Stimulated activated CD4-positive, alpha-beta T cell treated with anti-CD3 and anti-CD28 coated beads, Interleukin-2, amount 100 ng/mL, for 24 hours (primary cell): ENCODE results near the gene PTPRM.
"Not testable (repeated sequence)": the region's sequence is repeated elsewhere in the genome, so short reads cannot be mapped to it uniquely, and the experiment has no call there.

Experiments used
- DNase-seq, 2 donors: peaks; one replicate each; pipeline ENCODE4 v3.0.0-alpha.2; 2020

Gene PTPRM

DNA sequence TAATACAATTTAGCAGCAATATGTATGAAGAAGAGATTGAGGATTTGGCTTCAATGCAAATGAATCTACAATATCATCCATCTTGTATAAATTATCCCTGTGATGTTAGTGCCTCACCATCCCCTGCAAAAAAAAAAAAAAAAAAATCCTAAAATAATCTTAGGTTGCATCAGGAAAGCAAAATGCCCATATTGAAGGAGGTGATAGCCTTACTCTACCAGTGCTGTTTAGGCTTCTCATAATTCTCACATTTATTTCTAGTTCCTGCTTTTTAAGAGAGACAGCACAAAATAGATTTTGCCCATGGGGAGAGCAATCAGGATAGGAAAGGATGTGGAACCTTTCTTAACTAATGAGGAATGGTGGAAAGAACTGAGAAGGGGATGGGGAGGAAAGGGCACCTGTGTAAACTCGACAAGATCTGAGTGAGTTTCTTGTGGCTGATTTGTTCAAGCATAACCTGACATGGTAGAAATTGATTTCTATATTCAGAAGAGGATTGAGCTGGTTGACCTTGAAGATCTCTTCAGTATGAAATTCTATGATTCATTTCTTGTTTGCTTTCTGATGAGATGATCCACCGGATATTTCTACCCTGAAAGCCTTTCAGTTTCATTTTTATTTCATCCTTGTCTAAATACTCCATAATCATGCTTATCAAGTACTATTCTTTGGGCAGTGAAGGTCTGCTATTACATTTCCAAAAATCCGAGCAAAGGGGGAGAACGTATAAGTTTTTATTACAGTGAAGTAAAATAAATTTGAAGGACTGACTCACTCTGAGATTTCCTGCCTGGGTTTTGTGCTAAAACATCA lies 391.2 kb downstream of the PTPRM start:
- DNase-seq, result no peak

DNA sequence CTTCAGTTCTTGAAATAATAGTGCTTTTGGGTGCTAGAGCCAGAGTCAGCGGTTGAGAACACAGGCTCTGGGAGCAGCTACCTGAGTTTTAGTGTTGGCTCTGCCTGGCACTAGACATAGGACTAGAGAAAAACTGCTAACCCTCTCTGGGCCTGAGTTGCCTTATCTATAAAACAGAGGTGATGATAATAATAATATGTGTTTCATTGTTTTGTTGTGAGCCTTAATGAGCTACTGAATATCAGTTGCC lies 391.7 kb downstream of the PTPRM start:
- no peak for DNase-seq

DNA sequence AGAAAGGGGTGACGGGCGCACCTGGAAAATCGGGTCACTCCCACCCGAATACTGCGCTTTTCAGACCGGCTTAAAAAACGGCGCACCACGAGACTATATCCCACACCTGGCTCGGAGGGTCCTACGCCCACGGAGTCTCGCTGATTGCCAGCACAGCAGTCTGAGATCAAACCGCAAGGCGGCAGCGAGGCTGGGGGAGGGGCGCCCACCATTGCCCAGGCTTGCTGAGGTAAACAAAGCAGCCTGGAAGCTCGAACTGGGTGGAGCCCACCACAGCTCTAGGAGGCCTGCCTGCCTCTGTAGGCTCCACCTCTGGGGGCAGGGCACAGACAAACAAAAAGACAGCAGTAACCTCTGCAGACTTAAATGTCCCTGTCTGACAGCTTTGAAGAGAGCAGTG lies 399.6 kb downstream of the PTPRM start:
- not testable (repeated sequence) for DNase-seq

DNA sequence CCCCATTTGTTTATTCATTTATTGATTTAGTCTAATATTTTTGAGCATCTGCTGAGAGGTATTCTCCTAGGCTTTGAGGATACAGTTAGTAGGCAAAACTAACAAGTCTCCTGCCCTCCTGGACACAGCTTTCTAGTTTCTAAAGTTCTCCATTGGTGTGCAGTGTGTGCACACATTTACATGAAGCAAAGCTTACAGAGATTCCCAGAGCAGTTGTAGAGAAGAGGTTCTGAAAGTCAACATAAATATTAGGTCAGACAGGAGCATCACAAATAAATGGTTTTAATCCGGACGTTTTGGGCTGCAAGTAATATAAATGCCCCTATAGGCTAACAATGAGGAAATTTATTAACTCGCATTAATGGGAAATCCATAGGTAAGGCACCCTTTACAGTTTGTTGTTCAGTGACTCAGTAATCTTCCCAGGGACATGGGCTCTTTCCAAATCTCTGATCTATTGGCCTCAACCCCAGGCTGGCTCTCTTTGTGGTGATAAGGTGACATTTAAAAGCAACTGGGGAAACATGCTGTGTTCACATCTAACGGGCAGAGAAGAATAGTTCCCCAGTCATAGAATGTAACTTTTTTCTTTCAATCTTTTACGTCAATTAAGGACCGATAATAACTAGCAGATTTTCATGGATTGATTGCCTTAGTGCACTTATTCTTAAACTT lies 407.2 kb downstream of the PTPRM start:
- DNase-seq, result no peak

DNA sequence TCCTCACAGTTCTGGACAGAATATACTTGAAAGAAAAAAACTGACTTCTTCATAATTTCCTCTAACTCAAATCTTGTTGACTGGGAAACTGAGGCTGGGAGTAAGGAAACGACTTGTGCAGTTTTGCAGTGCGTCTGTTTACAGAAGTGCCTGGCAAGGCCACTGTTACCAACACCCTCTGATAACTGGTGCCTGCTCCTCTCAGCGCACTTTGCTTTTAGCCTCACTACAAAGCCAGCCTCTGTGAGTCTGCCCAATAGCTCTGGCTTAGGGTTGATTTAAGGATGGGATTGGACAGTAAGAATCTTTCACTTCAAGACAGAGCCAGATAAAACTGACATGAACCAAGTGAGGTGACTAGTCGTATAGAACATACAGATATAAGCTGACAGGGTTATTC lies 410.8 kb downstream of the PTPRM start:
- DNase-seq, result no peak

DNA sequence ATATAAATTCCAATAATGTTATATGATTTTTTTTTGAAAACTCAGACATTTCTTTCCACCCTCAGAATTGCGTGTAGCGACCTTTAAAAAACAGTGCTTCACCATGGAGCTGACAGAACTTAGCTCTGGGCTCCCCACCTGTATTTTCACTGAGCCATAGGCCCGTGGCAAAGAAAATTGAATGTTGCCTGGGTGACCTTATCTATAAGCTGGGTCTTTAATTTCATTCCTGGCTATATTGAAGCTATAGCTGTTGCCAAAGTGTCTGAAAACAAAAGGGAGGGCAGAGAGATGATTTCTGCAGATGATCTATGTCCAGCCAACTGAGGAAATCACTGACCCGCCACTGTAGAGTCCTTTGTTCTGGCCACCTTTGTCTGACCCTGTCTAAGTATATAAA lies 411.7 kb downstream of the PTPRM start:
- DNase-seq, result no peak

DNA sequence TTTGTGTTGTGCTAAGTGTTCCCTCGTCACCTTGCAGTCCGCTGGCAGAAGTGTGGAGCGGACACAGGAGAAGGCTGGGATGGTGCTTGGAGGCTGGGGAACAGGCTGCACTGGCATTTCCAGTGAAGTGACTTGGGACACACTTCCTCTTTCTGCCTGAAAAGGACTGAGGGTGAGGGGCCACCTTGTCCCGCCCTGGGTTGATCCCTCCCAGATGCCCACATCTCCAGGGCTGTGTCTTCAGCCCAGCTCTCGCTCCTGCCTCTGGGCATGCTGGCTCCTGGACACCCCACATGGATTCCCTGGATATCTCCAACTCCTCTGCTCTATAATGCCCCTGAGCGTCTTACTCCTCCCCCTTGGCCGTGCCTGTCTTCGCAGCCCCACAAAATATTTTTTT lies 412.6 kb downstream of the PTPRM start:
- no peak for DNase-seq

DNA sequence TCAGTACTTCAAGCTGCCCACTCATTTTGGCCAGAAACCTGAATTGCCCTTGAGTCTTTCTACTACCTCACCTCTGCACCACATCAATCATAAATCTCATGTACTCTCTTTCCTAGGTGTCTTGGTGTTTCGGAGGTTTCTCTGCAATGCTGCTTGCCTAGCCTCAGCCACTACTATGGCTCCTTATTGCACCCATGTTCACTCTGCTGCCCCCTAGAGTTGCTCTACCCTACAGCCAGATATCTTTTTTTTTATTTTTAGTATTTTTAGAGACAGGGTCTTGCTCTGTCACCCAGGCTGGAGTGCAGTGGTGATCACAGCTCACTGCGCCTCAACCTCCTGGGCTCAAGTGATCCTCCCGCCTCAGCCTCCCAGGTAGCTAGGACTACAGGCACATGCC lies 413.0 kb downstream of the PTPRM start:
- no peak for DNase-seq

DNA sequence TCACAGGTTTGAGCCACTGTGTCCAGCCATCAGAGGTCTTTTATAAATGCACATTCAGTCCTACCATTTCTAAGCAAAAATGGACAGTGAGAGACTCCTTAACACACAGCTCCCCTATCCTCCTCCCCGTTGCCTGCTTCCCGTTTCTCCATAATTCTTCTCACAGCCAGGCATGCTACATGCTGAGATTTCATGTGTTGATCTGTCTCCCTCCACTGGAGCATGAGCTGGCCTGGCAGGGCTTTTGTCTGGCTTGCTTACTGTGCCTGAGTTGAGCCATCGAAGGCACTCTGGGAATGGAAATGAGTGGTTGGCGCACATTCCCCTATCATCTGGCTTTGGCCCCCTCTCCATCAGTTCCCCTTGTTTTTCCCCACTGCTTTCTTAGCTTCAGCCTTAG lies 413.5 kb downstream of the PTPRM start:
- DNase-seq, result no peak

DNA sequence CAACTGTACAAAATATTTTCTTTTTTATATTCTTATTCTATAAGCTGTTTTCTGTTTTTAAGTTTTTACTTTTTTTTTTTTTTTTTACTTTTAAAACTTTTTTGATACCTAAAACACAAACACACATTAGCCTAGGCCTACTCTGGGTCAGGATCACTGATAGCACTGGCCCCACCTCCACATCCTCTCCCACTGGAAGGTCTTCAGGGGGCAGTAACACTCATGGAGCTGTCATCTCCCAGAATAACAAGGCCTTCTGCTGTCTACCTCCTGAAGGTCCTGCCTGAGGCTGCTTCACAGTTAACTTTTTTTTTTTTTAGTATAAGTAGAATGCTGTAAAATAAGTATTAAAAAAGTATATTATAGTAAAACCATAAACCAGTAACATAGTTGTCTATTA lies 415.1 kb downstream of the PTPRM start:
- no peak for DNase-seq

DNA sequence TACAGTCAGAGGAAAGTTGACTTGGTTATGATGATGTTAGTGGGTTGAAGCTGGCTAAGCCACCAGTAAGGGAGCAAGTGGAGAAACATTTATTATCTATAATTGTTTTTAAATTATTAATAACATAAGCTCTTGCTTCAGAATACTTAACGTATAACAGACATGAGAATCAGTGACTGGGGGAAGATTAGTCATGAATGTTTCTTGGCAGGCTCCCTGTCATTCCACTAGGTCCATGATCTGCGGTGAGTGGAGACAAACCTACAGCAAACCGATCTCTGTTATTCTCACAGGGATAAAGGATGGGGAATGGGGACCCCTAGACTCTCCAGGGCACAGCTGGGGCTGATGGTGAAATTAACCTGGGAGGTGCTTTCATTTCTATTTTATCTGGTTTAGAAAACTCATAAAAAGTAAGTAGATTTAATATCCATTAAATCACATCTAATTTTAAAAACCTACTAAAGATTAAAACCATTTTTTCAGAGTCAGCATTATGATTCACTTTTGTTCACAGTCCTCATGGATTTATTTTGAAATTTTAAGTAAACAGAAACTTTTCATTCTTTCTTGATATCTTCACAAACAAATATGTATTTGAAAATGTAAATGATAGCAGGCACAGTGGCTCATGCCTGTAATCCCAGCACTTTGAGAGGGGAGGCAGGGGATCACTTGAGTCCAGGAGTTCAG lies 420.3 kb downstream of the PTPRM start:
- DNase-seq, result no peak

DNA sequence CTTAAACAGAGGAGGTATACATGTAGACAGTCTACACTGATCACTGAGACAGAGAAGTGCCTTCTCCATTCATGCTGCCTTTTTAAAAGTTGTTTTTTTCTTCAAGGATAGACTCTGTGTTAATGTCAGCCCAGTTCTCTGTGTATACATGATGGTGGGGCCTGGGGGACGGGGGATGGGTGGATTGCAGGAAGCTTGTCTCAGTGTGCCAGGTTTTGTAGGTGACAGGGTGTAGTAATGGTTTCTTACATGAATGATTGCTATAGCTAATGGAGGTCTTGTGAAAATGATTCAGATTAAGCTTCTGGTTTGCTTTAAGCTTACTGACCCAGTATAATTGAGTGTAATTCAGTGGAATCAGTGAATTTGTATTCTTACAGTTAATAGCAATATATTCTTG lies 423.6 kb downstream of the PTPRM start:
- no peak for DNase-seq

DNA sequence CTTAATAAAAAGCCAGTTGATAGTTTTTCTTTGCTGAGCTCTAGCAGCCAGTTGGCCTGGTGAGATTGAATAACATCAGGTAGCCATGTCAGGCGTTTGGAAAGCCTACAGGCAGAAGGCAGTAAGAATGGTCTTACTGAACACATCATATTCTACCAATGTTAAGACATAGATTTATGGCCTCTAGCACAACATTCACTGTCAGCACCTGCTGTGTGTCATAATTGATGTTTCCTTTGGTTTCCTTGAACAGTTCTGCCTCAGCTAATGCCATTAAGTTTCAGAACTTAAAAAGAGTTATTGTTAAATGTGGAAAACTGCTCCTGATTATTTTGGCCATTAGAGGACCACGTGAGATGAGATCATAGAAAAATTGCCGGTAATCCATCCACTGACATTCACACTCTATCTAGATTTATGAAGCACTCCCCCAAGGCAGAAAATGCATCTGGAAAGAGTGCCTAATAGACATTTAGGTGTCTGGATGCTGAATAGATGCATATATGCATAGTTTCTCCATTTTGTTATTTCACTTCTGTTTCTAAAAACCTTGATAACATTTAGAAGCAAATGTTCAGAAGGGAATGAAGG lies 434.7 kb downstream of the PTPRM start:
- no peak for DNase-seq

DNA sequence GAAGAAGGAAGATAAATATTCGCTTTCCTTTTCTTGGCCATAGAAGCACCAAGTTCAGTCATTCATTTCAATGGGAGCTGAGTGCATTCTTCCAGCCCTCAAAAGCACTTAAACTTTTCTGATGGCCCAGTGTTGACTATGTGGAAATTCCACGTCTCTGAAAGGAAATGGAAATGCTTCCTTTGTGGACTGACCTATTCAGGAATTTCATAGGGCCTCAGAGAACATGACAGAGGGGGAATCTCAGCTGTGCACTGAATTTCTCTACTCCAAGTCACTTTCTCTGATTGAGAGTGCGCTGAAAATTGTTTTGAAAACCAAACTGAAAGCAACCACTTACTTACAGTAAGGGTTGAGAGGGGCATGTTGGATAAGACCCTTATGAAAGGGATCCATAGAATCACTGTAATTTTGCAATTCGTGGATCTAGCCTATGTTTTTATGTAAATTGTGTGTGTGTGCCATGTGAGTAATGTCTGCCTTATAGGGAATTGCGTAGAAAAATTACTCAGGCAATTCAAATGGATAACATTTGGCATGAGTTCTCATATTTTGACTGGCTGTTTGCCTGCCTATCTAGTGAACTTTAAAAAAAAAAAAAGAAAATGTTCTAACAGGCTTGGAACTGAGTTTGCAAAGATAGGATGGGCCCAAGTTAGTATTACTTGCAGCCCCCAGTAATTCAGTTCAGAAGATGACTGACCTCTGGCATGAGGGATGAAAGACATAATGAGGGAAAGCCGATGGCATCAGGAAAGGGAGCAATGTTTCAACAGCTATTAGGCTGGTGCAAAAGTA lies 437.0 kb downstream of the PTPRM start:
- no peak for DNase-seq

DNA sequence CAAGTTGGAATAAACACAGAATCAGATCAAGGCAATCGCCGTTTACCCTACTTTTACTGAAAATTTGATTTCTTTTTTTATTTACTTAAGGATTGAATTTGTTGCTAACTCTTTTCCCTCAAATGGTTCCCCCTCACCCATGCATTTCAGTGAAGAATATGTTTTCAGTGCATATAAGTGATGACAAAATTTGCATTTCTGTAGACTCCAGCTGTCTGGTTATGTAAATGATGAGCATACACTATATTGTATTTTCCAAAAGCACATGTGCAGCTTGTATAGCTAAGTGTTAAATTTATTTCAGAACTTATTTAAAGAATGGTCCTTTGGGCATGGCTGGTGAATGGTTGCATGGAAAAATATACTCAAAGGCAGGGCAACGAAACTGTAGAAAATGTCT lies 437.7 kb downstream of the PTPRM start:
- no peak for DNase-seq

DNA sequence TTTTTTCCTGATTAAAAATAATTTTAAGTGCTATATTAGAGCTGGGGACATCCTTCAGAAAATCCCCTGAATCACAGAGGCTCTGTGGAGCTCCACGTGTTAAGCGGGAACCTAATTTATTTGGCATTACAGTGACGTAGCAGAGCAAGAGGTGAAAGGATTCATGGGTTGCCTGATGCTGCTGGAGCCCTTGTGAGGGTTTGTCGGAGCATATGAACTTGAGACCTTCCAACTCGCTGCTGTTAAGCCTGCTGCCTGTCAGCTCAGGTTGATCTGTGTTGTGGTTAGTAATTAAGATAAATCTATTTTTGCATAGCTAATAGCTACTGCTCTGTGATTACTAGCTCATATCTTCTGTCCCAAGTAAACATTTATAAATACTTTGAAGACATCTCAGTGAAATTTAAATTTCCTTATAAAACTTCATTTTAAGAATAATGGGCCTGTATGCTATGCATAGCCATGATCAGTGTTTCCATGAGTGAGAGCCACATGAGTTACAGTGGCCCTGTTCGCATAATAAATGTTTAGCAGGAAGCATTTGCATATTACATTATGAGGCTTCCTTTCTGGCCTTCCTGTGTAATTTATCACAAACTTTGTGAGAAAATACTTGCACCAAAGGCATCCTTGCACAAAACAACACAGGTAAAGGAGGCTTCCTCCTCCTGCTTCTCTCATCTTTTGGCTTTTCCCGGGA lies 438.9 kb downstream of the PTPRM start:
- DNase-seq, result no peak

DNA sequence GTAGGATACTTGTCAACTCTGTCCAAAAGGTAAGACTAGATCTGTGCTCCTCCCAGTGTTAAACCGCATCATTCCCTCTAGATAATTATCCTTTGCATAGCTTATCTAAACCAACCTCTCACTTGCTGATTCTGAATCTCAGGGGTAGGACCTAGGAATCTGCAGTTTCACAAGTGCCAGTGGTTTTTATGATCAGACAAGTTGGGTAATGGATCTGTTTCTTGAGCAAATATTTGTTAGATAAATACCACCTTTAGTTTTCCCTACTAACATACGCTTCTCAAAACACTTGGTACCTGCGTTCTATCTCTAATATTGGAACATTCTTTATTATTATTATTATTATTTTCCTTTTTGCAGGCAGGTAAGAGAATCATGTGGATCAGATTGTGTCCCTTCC lies 439.9 kb downstream of the PTPRM start:
- no peak for DNase-seq

DNA sequence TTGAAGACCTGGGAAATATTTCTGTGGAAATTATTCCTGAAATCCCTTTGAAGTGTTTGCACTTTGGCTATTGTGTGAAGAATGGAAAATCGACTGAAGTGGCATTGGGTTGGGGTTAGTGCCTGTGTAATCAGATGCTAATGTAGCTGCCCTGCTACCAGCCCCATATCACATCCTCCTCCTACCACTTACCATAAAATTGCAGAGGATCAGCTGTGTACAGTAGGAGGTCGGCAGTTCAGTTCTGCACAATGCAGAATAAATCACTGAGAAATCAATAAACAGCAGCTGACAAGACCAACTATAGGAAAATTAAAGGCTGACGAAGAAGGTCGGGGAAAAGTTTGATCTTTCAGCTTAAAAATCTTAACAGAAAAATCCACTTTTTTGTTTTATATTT lies 440.9 kb downstream of the PTPRM start:
- DNase-seq, result no peak

DNA sequence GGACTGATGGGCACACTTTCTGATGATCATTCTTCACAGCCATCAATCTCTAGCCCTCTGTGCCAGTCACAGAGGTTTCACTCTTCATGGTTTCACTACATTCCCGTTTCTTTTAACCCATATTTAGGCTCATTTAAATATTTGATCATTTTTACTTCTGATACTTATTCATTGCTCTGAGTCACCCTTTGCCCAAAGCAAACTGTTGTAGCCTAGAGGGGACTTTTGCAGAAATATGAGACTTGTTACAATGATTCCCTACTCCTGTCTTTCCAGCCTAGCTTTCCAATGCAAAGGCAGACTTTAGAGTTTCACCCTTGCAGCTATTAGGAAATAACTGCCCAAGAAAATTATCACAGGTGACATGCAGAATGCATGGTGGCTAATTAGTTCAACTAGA lies 444.2 kb downstream of the PTPRM start:
- no peak for DNase-seq

DNA sequence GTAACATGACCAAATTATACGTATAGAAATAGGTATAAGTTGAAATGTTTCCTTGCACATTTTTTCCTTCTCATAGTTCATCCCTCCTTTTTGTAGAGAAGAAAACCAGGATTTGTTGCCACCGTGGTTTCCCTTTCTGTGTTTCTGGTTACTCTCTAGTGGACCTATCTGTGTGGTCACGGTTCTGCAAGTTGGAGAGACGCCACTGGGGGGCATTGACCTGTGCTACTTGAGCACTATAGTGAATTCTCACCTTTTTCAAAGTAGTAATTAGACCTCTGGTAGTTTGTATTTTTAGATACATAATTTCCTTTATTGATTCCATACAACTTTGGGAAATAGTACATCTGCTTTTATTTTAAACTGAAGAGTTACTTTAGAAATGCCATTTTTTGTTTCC lies 444.8 kb downstream of the PTPRM start:
- no peak for DNase-seq

DNA sequence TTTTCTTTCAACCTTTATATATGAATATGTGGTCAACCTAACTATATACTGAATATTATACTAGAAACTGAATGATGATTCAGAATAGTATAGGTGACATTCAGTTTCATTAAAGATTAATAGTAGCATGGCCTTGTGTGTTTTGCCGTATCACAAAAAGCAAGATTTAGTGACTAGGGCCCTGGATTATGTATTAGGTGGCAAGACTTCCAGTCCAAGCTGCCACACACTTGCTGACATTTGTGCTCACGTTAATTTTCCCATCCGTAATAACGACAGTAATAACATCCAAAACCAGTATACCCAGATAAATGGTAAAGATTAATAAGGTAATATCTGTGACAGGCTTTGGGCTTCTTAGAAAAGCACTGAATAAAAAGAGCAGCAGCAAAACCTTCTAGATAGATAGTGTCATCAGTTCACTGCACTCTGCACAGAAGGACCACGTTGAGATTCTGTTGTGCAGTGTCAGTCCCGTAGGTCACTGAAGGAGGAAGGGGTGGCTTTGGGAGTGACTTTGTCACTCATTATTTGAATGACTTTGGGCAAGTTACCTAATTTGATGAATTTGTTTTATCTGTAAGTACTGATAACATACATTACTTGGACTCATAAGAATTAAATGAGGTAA lies 451.7 kb downstream of the PTPRM start:
- DNase-seq, result no peak

DNA sequence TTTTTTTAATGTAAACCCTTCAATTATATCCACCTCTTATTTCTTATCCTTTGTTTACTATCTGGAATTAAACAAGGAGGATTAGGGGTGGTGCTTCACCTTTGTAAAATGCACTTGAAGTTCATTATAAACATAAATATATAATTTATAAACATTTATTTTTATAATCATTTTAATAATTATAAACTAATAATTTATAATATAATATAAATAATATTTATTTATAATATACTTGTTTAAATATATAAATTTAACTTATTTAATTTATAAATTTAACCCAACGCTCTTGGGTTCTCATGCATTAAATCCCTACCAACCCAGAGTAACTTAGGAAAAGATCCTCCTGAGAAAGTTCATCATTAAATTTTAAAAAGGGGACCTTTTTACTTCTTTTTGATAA lies 452.5 kb downstream of the PTPRM start:
- no peak for DNase-seq
